Vagina (tissue), 2 donors: ENCODE results near the gene TMEM178A. TPM values are rescaled to one million over a fixed set of nuclear protein-coding genes. Genes with fewer than 3 reads are reported as not detected.

Experiments used
- DNase-seq, 2 donors: peaks; one replicate each; pipeline ENCODE4 v3.0.0-alpha.2; 2017; ENCODE audit errors: extremely low spot score in 2 of 2
- H3K27ac ChIP-seq: fragments of 200-600 bp; sonication (generic); one replicate; pipeline ENCODE4 v1.5.1; 2019
- H3K27me3 ChIP-seq: fragments of 200-600 bp; sonication (generic); one replicate; pipeline ENCODE4 v1.5.1; 2019
- H3K36me3 ChIP-seq, 2 donors: fragments of 200-600 bp; sonication (generic); one replicate each; pipeline ENCODE4 v1.5.1; 2017 to 2019
- H3K4me1 ChIP-seq: fragments of 200-600 bp; sonication (generic); one replicate; pipeline ENCODE4 v1.5.1; 2019
- H3K4me3 ChIP-seq, 2 donors: fragments of 200-600 bp; sonication (generic); 1 replicate in 1 of 2; 2 replicates in 1 of 2; pipeline ENCODE4 v1.5.1; 2016 to 2019
- H3K9me3 ChIP-seq: fragments of 200-600 bp; sonication (generic); one replicate; pipeline ENCODE4 v1.5.1; 2019
- POLR2A ChIP-seq, 2 donors: fragments of 450-650 bp; IDR thresholded peaks; one replicate each; pipeline ENCODE4 v1.6.1; 2017; ENCODE audit warnings: antibody characterized with exemption in 2 of 2, mild to moderate bottlenecking in 2 of 2, moderate library complexity in 2 of 2
- POLR2AphosphoS5 ChIP-seq, 2 donors: sonication (generic); formaldehyde crosslinking; IDR thresholded peaks; one replicate each; pipeline ENCODE4 v1.9.0; 2017; ENCODE audit warnings: antibody characterized with exemption in 2 of 2, mild to moderate bottlenecking in 2 of 2, low read depth in 1 of 2; ENCODE audit not compliant: insufficient read depth in 1 of 2
- intact Hi-C: fragments of 100-400 bp; cut with DNase I; formaldehyde crosslinking; loops from one replicate; pipeline ENCODE4 v1.15.1; 2023
- total RNA-seq: library from RNA; depleted of rRNA; stranded (reverse); fragments of >200 nt; gene quantifications from one replicate; pipeline ENCODE4 v1.2.3, GENCODE V29; 2016
- TF ChIP-seq, protein P1 (sequence below), 3 experiments: fragments of 450-650 bp in 2 of 3; fragments of 200-600 bp in 1 of 3; sonication (generic) in 1 of 3; IDR thresholded peaks; one replicate each; pipeline ENCODE4 v1.5.1; 2017 to 2019; ENCODE audit warnings: antibody characterized with exemption in 3 of 3, mild to moderate bottlenecking in 2 of 3, moderate library complexity in 2 of 3

The TMEM178A gene
- total RNA-seq, 1 donor from 2014 or later: 2.0 TPM

GRCh38 chr2:39689876-39690275, 24.2 kb downstream of the TMEM178A start:
- H3K9me3 ChIP-seq: no peaks in the 10 kb centered on the region
- DNase-seq: no peak
- no peaks in the 10 kb centered on the region for H3K27me3 ChIP-seq
- no peaks in the 10 kb centered on the region for H3K36me3 ChIP-seq
- TF ChIP-seq, protein P1, sequence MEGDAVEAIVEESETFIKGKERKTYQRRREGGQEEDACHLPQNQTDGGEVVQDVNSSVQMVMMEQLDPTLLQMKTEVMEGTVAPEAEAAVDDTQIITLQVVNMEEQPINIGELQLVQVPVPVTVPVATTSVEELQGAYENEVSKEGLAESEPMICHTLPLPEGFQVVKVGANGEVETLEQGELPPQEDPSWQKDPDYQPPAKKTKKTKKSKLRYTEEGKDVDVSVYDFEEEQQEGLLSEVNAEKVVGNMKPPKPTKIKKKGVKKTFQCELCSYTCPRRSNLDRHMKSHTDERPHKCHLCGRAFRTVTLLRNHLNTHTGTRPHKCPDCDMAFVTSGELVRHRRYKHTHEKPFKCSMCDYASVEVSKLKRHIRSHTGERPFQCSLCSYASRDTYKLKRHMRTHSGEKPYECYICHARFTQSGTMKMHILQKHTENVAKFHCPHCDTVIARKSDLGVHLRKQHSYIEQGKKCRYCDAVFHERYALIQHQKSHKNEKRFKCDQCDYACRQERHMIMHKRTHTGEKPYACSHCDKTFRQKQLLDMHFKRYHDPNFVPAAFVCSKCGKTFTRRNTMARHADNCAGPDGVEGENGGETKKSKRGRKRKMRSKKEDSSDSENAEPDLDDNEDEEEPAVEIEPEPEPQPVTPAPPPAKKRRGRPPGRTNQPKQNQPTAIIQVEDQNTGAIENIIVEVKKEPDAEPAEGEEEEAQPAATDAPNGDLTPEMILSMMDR (IDR thresholded peaks at IDR 0.05): no peak
- no peak for TF ChIP-seq POLR2A (IDR thresholded peaks at IDR 0.05)
- no peak for TF ChIP-seq POLR2AphosphoS5 (IDR thresholded peaks at IDR 0.05; ENCODE audit: insufficient read depth in 1 of 2, low read depth in 1 of 2)
- H3K4me1 ChIP-seq: no peaks in the 10 kb centered on the region
- H3K4me3 ChIP-seq: no peak overlapping the region
- no peak overlapping the region for H3K27ac ChIP-seq
- intact Hi-C loops: no loop called here

DNA sequence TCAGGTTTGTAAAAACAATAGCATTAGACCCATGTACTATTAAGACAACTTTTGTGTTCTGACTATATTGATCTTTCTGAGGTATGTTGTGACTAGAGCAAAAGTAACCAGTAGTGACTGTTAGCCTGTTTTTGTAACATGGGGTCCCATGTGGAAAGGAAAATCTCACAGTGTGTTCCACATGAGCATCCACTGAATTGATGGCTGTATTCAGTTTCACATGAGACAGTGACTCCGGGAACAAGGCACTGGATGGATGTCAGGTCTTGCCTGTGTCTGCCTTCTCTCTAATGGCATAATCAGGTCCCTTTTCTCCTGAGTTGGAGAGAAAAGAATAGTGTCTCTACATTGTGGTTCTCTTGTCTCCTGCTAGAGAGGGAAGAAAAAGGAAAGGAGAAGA, 27.5 kb downstream of the TMEM178A start:
- Histone ChIP-seq H3K36me3 (no peaks in the 10 kb centered on the region), H3K4me3 (no peak overlapping the region), H3K27me3 (no peaks in the 10 kb centered on the region), H3K4me1 (no peaks in the 10 kb centered on the region), H3K27ac (no peak overlapping the region), H3K9me3 (no peaks in the 10 kb centered on the region)
- intact Hi-C loops: no loop called here
- TF ChIP-seq POLR2AphosphoS5 (IDR thresholded peaks at IDR 0.05; ENCODE audit: insufficient read depth in 1 of 2, low read depth in 1 of 2): no peak
- no peak for TF ChIP-seq POLR2A (IDR thresholded peaks at IDR 0.05)
- TF ChIP-seq, protein P1 (IDR thresholded peaks at IDR 0.05): no peak
- DNase-seq: no peak

GRCh38 chr2:39696101-39696553, 30.4 kb downstream of the TMEM178A start:
- H3K27ac ChIP-seq: no peak overlapping the region
- no peaks in the 10 kb centered on the region for H3K9me3 ChIP-seq
- intact Hi-C loops: no loop called here
- H3K4me3 ChIP-seq: no peak overlapping the region
- TF ChIP-seq, protein P1 (IDR thresholded peaks at IDR 0.05): no peak
- TF ChIP-seq POLR2AphosphoS5 (IDR thresholded peaks at IDR 0.05; ENCODE audit: insufficient read depth in 1 of 2, low read depth in 1 of 2) (no peak), POLR2A (IDR thresholded peaks at IDR 0.05) (no peak)
- no peak for DNase-seq
- H3K4me1 ChIP-seq: no peaks in the 10 kb centered on the region
- no peaks in the 10 kb centered on the region for H3K36me3 ChIP-seq
- no peaks in the 10 kb centered on the region for H3K27me3 ChIP-seq

DNA sequence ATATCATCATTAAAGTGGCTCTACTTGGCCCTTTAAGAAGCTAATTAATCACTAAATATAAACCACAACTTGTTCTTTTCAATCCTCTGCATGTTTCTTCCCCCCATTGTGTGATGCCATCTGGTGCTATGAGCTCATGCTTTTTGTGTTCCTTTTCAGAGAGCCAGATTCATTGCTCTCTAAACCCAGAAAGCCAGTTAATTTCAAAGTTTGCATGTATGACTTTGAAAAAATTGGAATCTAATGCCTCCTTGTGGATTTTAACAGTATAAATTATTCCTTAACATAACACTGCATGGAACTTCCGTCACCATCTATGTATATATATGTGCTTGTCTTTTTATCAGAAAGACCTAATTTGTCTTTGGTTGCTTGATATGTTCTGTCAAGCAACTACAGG, 31.1 kb downstream of the TMEM178A start:
- Histone ChIP-seq H3K27me3 (no peaks in the 10 kb centered on the region), H3K9me3 (no peaks in the 10 kb centered on the region), H3K4me1 (no peaks in the 10 kb centered on the region), H3K36me3 (no peaks in the 10 kb centered on the region), H3K27ac (no peak overlapping the region), H3K4me3 (no peak overlapping the region)
- TF ChIP-seq POLR2AphosphoS5 (IDR thresholded peaks at IDR 0.05; ENCODE audit: insufficient read depth in 1 of 2, low read depth in 1 of 2): no peak
- TF ChIP-seq, protein P1 (IDR thresholded peaks at IDR 0.05): peak in 2 of 3 experiments; percentile 2 to 27
- no peak for DNase-seq
- intact Hi-C loops: no loop called here

DNA sequence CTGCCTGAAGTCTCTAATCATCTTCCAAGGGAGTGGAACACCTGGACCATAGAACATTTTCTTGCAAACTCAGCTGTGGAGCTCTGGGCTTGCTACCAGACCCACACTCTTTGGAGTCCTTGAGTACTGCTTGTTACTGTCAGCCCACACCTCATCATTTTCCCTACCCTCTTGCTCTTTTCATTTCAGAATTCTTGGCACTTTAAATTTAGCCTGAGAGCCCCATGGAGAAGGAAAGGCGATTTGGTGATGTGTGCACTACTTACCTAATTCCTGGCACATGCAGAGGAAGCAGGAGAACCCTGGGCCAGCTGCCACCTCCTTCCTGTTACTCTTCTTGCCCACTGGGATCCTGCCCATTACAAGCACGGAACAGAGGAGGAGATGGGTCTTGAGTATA, 31.7 kb downstream of the TMEM178A start:
- Histone ChIP-seq H3K27ac (no peak overlapping the region), H3K4me1 (no peaks in the 10 kb centered on the region), H3K27me3 (no peaks in the 10 kb centered on the region), H3K36me3 (no peaks in the 10 kb centered on the region), H3K4me3 (no peak overlapping the region), H3K9me3 (no peaks in the 10 kb centered on the region)
- no peak for DNase-seq
- TF ChIP-seq POLR2A (IDR thresholded peaks at IDR 0.05) (no peak), POLR2AphosphoS5 (IDR thresholded peaks at IDR 0.05; ENCODE audit: insufficient read depth in 1 of 2, low read depth in 1 of 2) (no peak)
- TF ChIP-seq, protein P1 (IDR thresholded peaks at IDR 0.05): no peak
- intact Hi-C loops: no loop called here
